Prostate gland (tissue), 2 donors: ENCODE measurements around the gene OR10H2. TPM values are rescaled to one million over a fixed set of nuclear protein-coding genes. Genes with fewer than 3 reads are reported as not detected.

Source experiments
- DNase-seq: peaks from one replicate; pipeline ENCODE4 v3.0.0-alpha.2; 2019; ENCODE audit warnings: low spot score
- H3K27ac ChIP-seq, 2 donors: fragments of 200-600 bp; sonication (generic); 2 replicates each; pipeline ENCODE4 v1.5.1; 2017 to 2019
- H3K27me3 ChIP-seq: fragments of 200-600 bp; sonication (generic); replicated peaks from 2 replicates; pipeline ENCODE4 v1.5.1; 2019; ENCODE audit not compliant: insufficient read depth
- H3K36me3 ChIP-seq, 2 donors: fragments of 200-600 bp; sonication (generic); 1 replicate in 1 of 2; 2 replicates in 1 of 2; pipeline versions ENCODE4 v1.5.1 to v1.8.1; 2017 to 2019
- H3K4me1 ChIP-seq: fragments of 200-600 bp; sonication (generic); replicated peaks from 2 replicates; pipeline ENCODE4 v1.5.1; 2019
- H3K4me3 ChIP-seq, 2 donors: fragments of 200-600 bp; sonication (generic); 2 replicates each; pipeline ENCODE4 v1.5.1; 2017 to 2019
- H3K9me3 ChIP-seq: fragments of 200-600 bp; sonication (generic); 2 replicates; pipeline ENCODE4 v1.5.1; 2017
- POLR2A ChIP-seq: fragments of 450-650 bp; IDR thresholded peaks from one replicate; pipeline ENCODE4 v1.6.1; 2016; ENCODE audit warnings: antibody characterized with exemption, mild to moderate bottlenecking
- POLR2AphosphoS5 ChIP-seq: sonication (generic); formaldehyde crosslinking; IDR thresholded peaks from one replicate; pipeline ENCODE4 v1.6.1; 2017; ENCODE audit warnings: antibody characterized with exemption
- whole genome bisulfite sequencing: methylation state at CpG from one replicate; pipeline ENCODE4 v1.1.5; 2018; 5-methylcytosine and 5-hydroxymethylcytosine counted together
- intact Hi-C: fragments of 100-400 bp; cut with DNase I; formaldehyde crosslinking; loops from one replicate; pipeline ENCODE4 v1.14.2; 2022
- total RNA-seq, 2 donors: library from RNA; depleted of rRNA; stranded (reverse); fragments of >200 nt; gene quantifications; one replicate each; pipeline ENCODE4 v1.1.0, GENCODE V29; 2016
- TF ChIP-seq, protein P1 (sequence below), 4 experiments: fragments of 200-600 bp in 2 of 4; fragments of 450-650 bp in 2 of 4; sonication (generic) in 2 of 4; IDR thresholded peaks; 1 replicate in 3 of 4; 2 replicates in 1 of 4; pipeline ENCODE4 v1.5.1; 2016 to 2019; ENCODE audit warnings: antibody characterized with exemption in 4 of 4, mild to moderate bottlenecking in 2 of 4, moderate library complexity in 2 of 4

The OR10H2 gene
- total RNA-seq, 2 donors from 2014 or later: not detected

- intact Hi-C loops: no loop called here
- Histone ChIP-seq H3K36me3 (no peaks in the 10 kb centered on the region), H3K4me3 (no peak overlapping the region), H3K4me1 (no peaks in the 10 kb centered on the region), H3K9me3 (no peaks in the 10 kb centered on the region), H3K27me3 (no peaks in the 10 kb centered on the region), H3K27ac (no peak overlapping the region)
- no peak for DNase-seq
- TF ChIP-seq POLR2AphosphoS5: no peak
- TF ChIP-seq, protein P1, sequence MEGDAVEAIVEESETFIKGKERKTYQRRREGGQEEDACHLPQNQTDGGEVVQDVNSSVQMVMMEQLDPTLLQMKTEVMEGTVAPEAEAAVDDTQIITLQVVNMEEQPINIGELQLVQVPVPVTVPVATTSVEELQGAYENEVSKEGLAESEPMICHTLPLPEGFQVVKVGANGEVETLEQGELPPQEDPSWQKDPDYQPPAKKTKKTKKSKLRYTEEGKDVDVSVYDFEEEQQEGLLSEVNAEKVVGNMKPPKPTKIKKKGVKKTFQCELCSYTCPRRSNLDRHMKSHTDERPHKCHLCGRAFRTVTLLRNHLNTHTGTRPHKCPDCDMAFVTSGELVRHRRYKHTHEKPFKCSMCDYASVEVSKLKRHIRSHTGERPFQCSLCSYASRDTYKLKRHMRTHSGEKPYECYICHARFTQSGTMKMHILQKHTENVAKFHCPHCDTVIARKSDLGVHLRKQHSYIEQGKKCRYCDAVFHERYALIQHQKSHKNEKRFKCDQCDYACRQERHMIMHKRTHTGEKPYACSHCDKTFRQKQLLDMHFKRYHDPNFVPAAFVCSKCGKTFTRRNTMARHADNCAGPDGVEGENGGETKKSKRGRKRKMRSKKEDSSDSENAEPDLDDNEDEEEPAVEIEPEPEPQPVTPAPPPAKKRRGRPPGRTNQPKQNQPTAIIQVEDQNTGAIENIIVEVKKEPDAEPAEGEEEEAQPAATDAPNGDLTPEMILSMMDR (IDR thresholded peaks at IDR 0.05): no peak
- WGBS: 89% methylated on average over 4 of the region's 4 CpGs
Measured at GRCh38 chr19:15776264-15776663, 48.4 kb downstream of the OR10H2 start.

GRCh38 chr19:15776991-15777970, 49.5 kb downstream of the OR10H2 start:
- H3K36me3 ChIP-seq: no peaks in the 10 kb centered on the region
- intact Hi-C loops: no loop called here
- H3K9me3 ChIP-seq: no peaks in the 10 kb centered on the region
- WGBS: 57% methylated on average over 9 of the region's 9 CpGs
- no peak overlapping the region for H3K4me3 ChIP-seq
- H3K4me1 ChIP-seq: no peaks in the 10 kb centered on the region
- TF ChIP-seq POLR2AphosphoS5 (no peak), POLR2A (no peak)
- TF ChIP-seq, protein P1 (IDR thresholded peaks at IDR 0.05): no peak
- no peak overlapping the region for H3K27ac ChIP-seq
- no peak for DNase-seq
- H3K27me3 ChIP-seq: no peaks in the 10 kb centered on the region

Other genes starting within 250 kb of the OR10H2 start
- gene PGLYRP2, start 248.5 kb upstream of the OR10H2 start, total RNA-seq: 10 to 100 TPM in 1 of 2 donors, 1 to 10 TPM in 1; 9.2 to 31.9 TPM
- 10 to 100 TPM; 28.9 to 48.1 TPM for gene CYP4F22, start 219.5 kb upstream of the OR10H2 start, total RNA-seq
- 10 to 100 TPM; 14.9 to 67.3 TPM for gene CYP4F8, start 112.8 kb upstream of the OR10H2 start, total RNA-seq
- gene CYP4F3, start 87.1 kb upstream of the OR10H2 start, total RNA-seq: 1 to 10 TPM in 1 of 2 donors, under 1 TPM in 1; 0.28 to 2.0 TPM
- 10 to 100 TPM in 1 of 2 donors, 1 to 10 TPM in 1; 6.9 to 50.9 TPM for gene CYP4F12, start 54.9 kb upstream of the OR10H2 start, total RNA-seq
- gene OR10H3, start 10.0 kb downstream of the OR10H2 start, total RNA-seq: not detected
- gene OR10H5, start 59.6 kb downstream of the OR10H2 start, total RNA-seq: not detected
- under 1 TPM; 0.64 to 0.97 TPM for gene OR10H1, start 87.6 kb downstream of the OR10H2 start, total RNA-seq
- 10 to 100 TPM; 16.4 to 22.5 TPM for gene CYP4F2, start 170.1 kb downstream of the OR10H2 start, total RNA-seq
- gene CYP4F11, start 206.5 kb downstream of the OR10H2 start, total RNA-seq: 10 to 100 TPM; 12.7 to 20.8 TPM
- not detected for gene OR10H4, start 221.0 kb downstream of the OR10H2 start, total RNA-seq